Stomach (tissue), 9 donors: ENCODE data around the gene QPCT. TPM values are rescaled to one million over a fixed set of nuclear protein-coding genes. Genes with fewer than 3 reads are reported as not detected.

Source experiments
- DNase-seq, 2 donors: peaks; one replicate each; pipeline versions ENCODE4 v3.0.0 to v3.0.0-alpha.2; 2013 to 2019
- H3K27ac ChIP-seq, 5 donors: fragments of 200-600 bp in 4 of 5; sonication (generic) in 4 of 5; one replicate each; pipeline ENCODE4 v1.5.1; 2013 to 2019; ENCODE audit warnings: mild to moderate bottlenecking in 1 of 5, moderate library complexity in 1 of 5
- H3K27me3 ChIP-seq, 3 donors: fragments of 200-600 bp; sonication (generic); one replicate each; pipeline ENCODE4 v1.5.1; 2017 to 2019; ENCODE audit warnings: mixed run types in 1 of 3
- H3K36me3 ChIP-seq, 4 donors: fragments of 200-600 bp; sonication (generic); 1 replicate in 3 of 4; 2 replicates in 1 of 4; pipeline ENCODE4 v1.5.1; 2016 to 2019
- H3K4me1 ChIP-seq, 4 donors: fragments of 200-600 bp; sonication (generic); one replicate each; pipeline ENCODE4 v1.5.1; 2016 to 2019
- H3K4me3 ChIP-seq, 4 donors: fragments of 200-600 bp; sonication (generic) in 3 of 4; one replicate each; pipeline ENCODE4 v1.5.1; 2016 to 2019; ENCODE audit warnings: mild to moderate bottlenecking in 1 of 4
- H3K9me3 ChIP-seq, 4 donors: fragments of 200-600 bp; sonication (generic); one replicate each; pipeline ENCODE4 v1.5.1; 2016 to 2019
- CTCF ChIP-seq, 7 experiments: fragments of 450-650 bp in 4 of 7; fragments of 200-600 bp in 3 of 7; sonication (generic) in 3 of 7; IDR thresholded peaks; one replicate each; pipeline ENCODE4 v1.5.1; 2016 to 2019; ENCODE audit warnings: antibody characterized with exemption in 7 of 7, control low read depth in 2 of 7, mild to moderate bottlenecking in 1 of 7
- EP300 ChIP-seq: sonication (generic); formaldehyde crosslinking; IDR thresholded peaks from one replicate; pipeline ENCODE4 v1.6.1; 2017; ENCODE audit warnings: antibody characterized with exemption
- POLR2A ChIP-seq, 4 donors: fragments of 450-650 bp; IDR thresholded peaks; one replicate each; pipeline ENCODE4 v1.6.1; 2016; ENCODE audit warnings: antibody characterized with exemption in 4 of 4, control low read depth in 2 of 4, mild to moderate bottlenecking in 1 of 4, moderate library complexity in 1 of 4
- POLR2AphosphoS5 ChIP-seq, 3 donors: sonication (generic); formaldehyde crosslinking; IDR thresholded peaks; one replicate each; pipeline ENCODE4 v1.6.1; 2016; ENCODE audit warnings: antibody characterized with exemption in 3 of 3
- whole genome bisulfite sequencing, 5 donors: extraction: QIAGEN DNeasy Blood & Tissue Kit in 3 of 5; methylation state at CpG; one replicate each; pipeline versions ENCODE4 v1.1.5 to v1.1.7; 2013 to 2018; 5-methylcytosine and 5-hydroxymethylcytosine counted together
- intact Hi-C: fragments of 100-400 bp; cut with DNase I; formaldehyde crosslinking; loops from one replicate; pipeline ENCODE4 v1.15.1; 2023; ENCODE audit warnings: low total_unique reads
- polyA plus RNA-seq, 3 donors: library from polyadenylated mRNA; stranded (reverse); fragments of 200-250 nt; gene quantifications; one replicate each; pipeline ENCODE4 v1.2.3, GENCODE V29; 2013
- total RNA-seq, 5 donors: library from RNA; depleted of rRNA; stranded (reverse); fragments of >200 nt; gene quantifications; one replicate each; pipeline versions ENCODE4 v1.1.0 to v1.2.3, GENCODE V29; 2014 to 2016
- donor health status: healthy with polysubstance abuse.
- donor health status: Bipolar disorder and iron deficiency.
- donor health status: healthy.

The QPCT gene
- total and polyA plus RNA-seq, 8 donors = 1.3 to 26.6 (median 4.4) TPM; not detected in 1

- Histone ChIP-seq H3K36me3 (no peaks in the 10 kb centered on the region), H3K4me3 (no peak overlapping the region), H3K4me1 (peaks cover 5 to 19% (median 10%) of the 10 kb centered on the region in 4 donors), H3K27ac (no peak overlapping the region), H3K9me3 (no peaks in the 10 kb centered on the region), H3K27me3 (no peaks in the 10 kb centered on the region)
- no peak for DNase-seq
- intact Hi-C loops = no loop called here
- TF ChIP-seq POLR2A (IDR thresholded peaks at IDR 0.05) (no peak), CTCF (IDR thresholded peaks at IDR 0.05) (no peak), EP300 (no peak), POLR2AphosphoS5 (IDR thresholded peaks at IDR 0.05) (no peak)
Observed at GRCh38 chr2:37330681-37331080, 13.7 kb upstream of the QPCT start.

- H3K27ac ChIP-seq = no peak overlapping the region
- H3K27me3 ChIP-seq = no peaks in the 10 kb centered on the region
- no peaks in the 10 kb centered on the region for H3K36me3 ChIP-seq
- intact Hi-C loops = no loop called here
- WGBS, 5 donors = 60 to 75% (median 64%) methylated on average over 3 of the region's 3 CpGs
- TF ChIP-seq POLR2AphosphoS5 (IDR thresholded peaks at IDR 0.05) = no peak
- no peak for TF ChIP-seq CTCF (IDR thresholded peaks at IDR 0.05)
- no peak for TF ChIP-seq EP300
- no peak for TF ChIP-seq POLR2A (IDR thresholded peaks at IDR 0.05)
- no peaks in the 10 kb centered on the region for H3K4me1 ChIP-seq
- H3K4me3 ChIP-seq = no peak overlapping the region
- no peaks in the 10 kb centered on the region for H3K9me3 ChIP-seq
- DNase-seq = no peak
Observed at GRCh38 chr2:37332560-37332959, 11.9 kb upstream of the QPCT start.

GRCh38 chr2:37333256-37333655, 11.2 kb upstream of the QPCT start:
- intact Hi-C loops = no loop called here
- TF ChIP-seq EP300 (no peak), POLR2AphosphoS5 (IDR thresholded peaks at IDR 0.05) (no peak), POLR2A (IDR thresholded peaks at IDR 0.05) (no peak)
- 70 to 92% (median 72%) methylated on average over 2 of the region's 2 CpGs for WGBS, 5 donors
- no peak for DNase-seq
- no peaks in the 10 kb centered on the region for H3K9me3 ChIP-seq
- H3K27me3 ChIP-seq = no peaks in the 10 kb centered on the region
- no peak overlapping the region for H3K27ac ChIP-seq
- H3K4me1 ChIP-seq = no peaks in the 10 kb centered on the region
- H3K36me3 ChIP-seq = no peaks in the 10 kb centered on the region
- H3K4me3 ChIP-seq = no peak overlapping the region

DNA sequence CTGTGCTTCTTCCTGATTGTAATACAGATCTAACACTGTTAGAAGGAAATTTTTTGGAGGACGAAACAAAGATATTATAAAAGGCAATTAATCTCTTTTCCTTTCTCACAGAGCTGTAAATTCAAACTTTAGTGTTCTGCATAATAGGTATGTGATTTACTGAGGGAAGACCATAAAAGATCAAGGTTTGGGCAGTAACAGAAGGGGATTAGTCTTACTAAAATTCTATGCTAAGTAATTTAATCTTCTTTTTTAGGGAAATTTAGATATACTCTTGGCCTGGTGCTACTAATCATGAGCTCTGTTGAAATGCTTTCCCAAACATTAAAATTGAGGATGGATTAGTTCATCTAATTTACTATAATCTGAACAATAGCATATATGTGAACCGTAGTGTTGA, 8.8 kb upstream of the QPCT start:
- Histone ChIP-seq H3K27ac (no peak overlapping the region), H3K36me3 (no peaks in the 10 kb centered on the region), H3K4me1 (no peaks in the 10 kb centered on the region), H3K4me3 (no peak overlapping the region), H3K9me3 (no peaks in the 10 kb centered on the region), H3K27me3 (no peaks in the 10 kb centered on the region)
- intact Hi-C loops = no loop called here
- WGBS, 5 donors = 83 to 97% (median 94%) methylated on average over 2 of the region's 2 CpGs
- no peak for DNase-seq
- TF ChIP-seq POLR2A (IDR thresholded peaks at IDR 0.05) (no peak), POLR2AphosphoS5 (IDR thresholded peaks at IDR 0.05) (no peak), EP300 (no peak), CTCF (IDR thresholded peaks at IDR 0.05) (no peak)

- Histone ChIP-seq H3K9me3 (no peaks in the 10 kb centered on the region), H3K27ac (no peak overlapping the region), H3K36me3 (no peaks in the 10 kb centered on the region), H3K4me1 (no peaks in the 10 kb centered on the region), H3K27me3 (no peaks in the 10 kb centered on the region), H3K4me3 (no peak overlapping the region)
- TF ChIP-seq EP300 (no peak), POLR2A (IDR thresholded peaks at IDR 0.05) (no peak), CTCF (IDR thresholded peaks at IDR 0.05) (no peak), POLR2AphosphoS5 (IDR thresholded peaks at IDR 0.05) (no peak)
- 73 to 79% (median 76%) methylated on average over 7 of the region's 7 CpGs for WGBS, 5 donors
- no peak for DNase-seq
- intact Hi-C loops = no loop called here
Observed at GRCh38 chr2:37337620-37338280, 6.7 kb upstream of the QPCT start.
